Smooth muscle cell (in vitro differentiated cells): ENCODE measurements around the gene FBXO30. TPM values are rescaled to one million over a fixed set of nuclear protein-coding genes. Genes with fewer than 3 reads are reported as not detected.

Source experiments
- DNase-seq: peaks from one replicate; lab custom pipeline; 2025; ENCODE audit not compliant: unreplicated experiment; lab: John Stamatoyannopoulos, UW
- H2AFZ ChIP-seq: fragments of 200-600 bp; sonication (generic); 2 replicates; pipeline ENCODE4 v1.6.0; 2016; ENCODE audit warnings: antibody characterized with exemption, low read depth, mild to moderate bottlenecking
- H3F3A ChIP-seq: fragments of 200-600 bp; sonication (generic); 2 replicates; pipeline ENCODE4 v1.6.0; 2017; ENCODE audit warnings: antibody characterized with exemption, low read depth
- H3K27ac ChIP-seq: fragments of 200-600 bp; sonication (generic); 2 replicates; pipeline ENCODE4 v1.5.1; 2016; ENCODE audit warnings: low read depth, mild to moderate bottlenecking
- H3K27me3 ChIP-seq: fragments of 200-600 bp; sonication (generic); 2 replicates; pipeline ENCODE4 v1.6.1; 2016; ENCODE audit warnings: low read depth, mild to moderate bottlenecking
- H3K36me3 ChIP-seq: fragments of 200-600 bp; sonication (generic); 2 replicates; pipeline ENCODE4 v1.5.1; 2016; ENCODE audit warnings: low read depth
- H3K4me1 ChIP-seq: fragments of 200-600 bp; sonication (generic); 2 replicates; pipeline ENCODE4 v1.5.1; 2016; ENCODE audit warnings: low read depth
- H3K4me2 ChIP-seq: fragments of 200-600 bp; sonication (generic); 2 replicates; pipeline ENCODE4 v1.6.0; 2016; ENCODE audit warnings: mild to moderate bottlenecking
- H3K4me3 ChIP-seq: fragments of 200-600 bp; sonication (generic); 2 replicates; pipeline ENCODE4 v1.5.1; 2016; ENCODE audit warnings: mild to moderate bottlenecking
- H3K79me2 ChIP-seq: fragments of 200-600 bp; sonication (generic); 2 replicates; pipeline ENCODE4 v1.6.0; 2016; ENCODE audit warnings: low read depth, mild to moderate bottlenecking
- H3K9ac ChIP-seq: fragments of 200-600 bp; sonication (generic); 2 replicates; pipeline ENCODE4 v1.6.0; 2016; ENCODE audit warnings: low read depth
- H3K9me3 ChIP-seq: fragments of 200-600 bp; sonication (generic); replicated peaks from 2 replicates; pipeline ENCODE4 v1.5.1; 2016; ENCODE audit warnings: low read depth
- H4K20me1 ChIP-seq: fragments of 200-600 bp; sonication (generic); 2 replicates; pipeline ENCODE4 v1.6.0; 2016; ENCODE audit warnings: low read depth
- CTCF ChIP-seq: fragments of 200-600 bp; sonication (generic); IDR thresholded peaks from 2 replicates; pipeline ENCODE4 v1.5.1; 2017; ENCODE audit warnings: borderline replicate concordance, mild to moderate bottlenecking, antibody characterized with exemption; ENCODE audit not compliant: insufficient read depth, poor library complexity, severe bottlenecking
- WGBS: methylation state at CpG from one replicate; pipeline ENCODE4 v1.1.7; 2016; ENCODE audit warnings: low lambda C conversion rate; 5-methylcytosine and 5-hydroxymethylcytosine counted together
- polyA plus RNA-seq: library from polyadenylated mRNA; unstranded; fragments of >200 nt; fragmentation: Nextera tagmentation; extraction: Ambion mirVana; gene quantifications from 2 replicates; pipeline ENCODE4 v1.2.1, GENCODE V29; 2016
- total RNA-seq: library from RNA; depleted of rRNA; stranded (reverse); fragments of >200 nt; gene quantifications from 2 replicates; pipeline ENCODE4 v1.2.3, GENCODE V29; 2014

The FBXO30 gene
- total and polyA plus RNA-seq, 2 experiments from 2014 or later, result 3.1 to 10.3 TPM

GRCh38 chr6:145813285-145814034 is 1.1 kb downstream of the FBXO30 start:
- no peak for DNase-seq
- peaks cover 48% of the 10 kb centered on the region for H3K4me1 ChIP-seq
- H3F3A ChIP-seq, result no peaks in the 10 kb centered on the region
- H3K36me3 ChIP-seq, result no peaks in the 10 kb centered on the region
- peaks cover 57% of the 10 kb centered on the region for H3K79me2 ChIP-seq
- under 1% methylated on average over 12 of the region's 12 CpGs for WGBS
- TF ChIP-seq CTCF, result no peak
- peak overlapping the region; percentile 71 for H2AFZ ChIP-seq
- H3K9ac ChIP-seq, result peak overlapping the region; percentile 80
- H4K20me1 ChIP-seq, result peaks cover 47% of the 10 kb centered on the region
- H3K4me3 ChIP-seq, result peak overlapping the region; percentile 72
- no peaks in the 10 kb centered on the region for H3K9me3 ChIP-seq
- H3K27me3 ChIP-seq, result no peaks in the 10 kb centered on the region
- peak overlapping the region; percentile 85 for H3K27ac ChIP-seq
- peak overlapping the region; percentile 94 for H3K4me2 ChIP-seq

- H3F3A ChIP-seq, result no peaks in the 10 kb centered on the region
- no peaks in the 10 kb centered on the region for H3K36me3 ChIP-seq
- no peak overlapping the region for H3K9ac ChIP-seq
- DNase-seq, result no peak
- no peak overlapping the region for H3K27ac ChIP-seq
- H3K4me3 ChIP-seq, result peak overlapping the region; percentile 72
- 96% methylated on average over 1 of the region's 1 CpG for WGBS
- no peak for TF ChIP-seq CTCF
- H3K9me3 ChIP-seq, result no peaks in the 10 kb centered on the region
- no peak overlapping the region for H2AFZ ChIP-seq
- peaks cover 64% of the 10 kb centered on the region for H4K20me1 ChIP-seq
- H3K27me3 ChIP-seq, result no peaks in the 10 kb centered on the region
- peak overlapping the region; percentile 94 for H3K4me2 ChIP-seq
- H3K4me1 ChIP-seq, result peaks cover 48% of the 10 kb centered on the region
- H3K79me2 ChIP-seq, result peaks cover 74% of the 10 kb centered on the region
Observed at GRCh38 chr6:145811741-145812140, 2.9 kb downstream of the FBXO30 start.

- Histone ChIP-seq H3K36me3 (peaks cover 4% of the 10 kb centered on the region), H3F3A (no peaks in the 10 kb centered on the region), H3K27ac (no peak overlapping the region), H3K4me3 (no peak overlapping the region), H3K9ac (no peak overlapping the region), H3K9me3 (no peaks in the 10 kb centered on the region), H3K79me2 (peaks cover 92% of the 10 kb centered on the region), H3K4me2 (peak overlapping the region; percentile 56), H2AFZ (no peak overlapping the region), H3K27me3 (no peaks in the 10 kb centered on the region), H4K20me1 (peaks cover 70% of the 10 kb centered on the region), H3K4me1 (peaks cover 37% of the 10 kb centered on the region)
- TF ChIP-seq CTCF, result no peak
- WGBS, result 86% methylated on average over 1 of the region's 1 CpG
- no peak for DNase-seq
Observed at GRCh38 chr6:145809785-145810184, 4.8 kb downstream of the FBXO30 start.

GRCh38 chr6:145809211-145809610 is 5.4 kb downstream of the FBXO30 start:
- Histone ChIP-seq H3K4me1 (peaks cover 37% of the 10 kb centered on the region), H3K27me3 (no peaks in the 10 kb centered on the region), H3F3A (no peaks in the 10 kb centered on the region), H4K20me1 (peaks cover 75% of the 10 kb centered on the region), H3K9ac (no peak overlapping the region), H3K4me3 (no peak overlapping the region), H3K79me2 (peaks cover 98% of the 10 kb centered on the region), H2AFZ (no peak overlapping the region), H3K4me2 (peak overlapping the region; percentile 56), H3K27ac (no peak overlapping the region), H3K36me3 (peaks cover 4% of the 10 kb centered on the region), H3K9me3 (no peaks in the 10 kb centered on the region)
- DNase-seq, result no peak
- TF ChIP-seq CTCF, result no peak
